SH-SY5Y (cell line): ENCODE results near the gene MADD.

Experiments used
- GATA2 ChIP-seq: IDR thresholded peaks from 2 replicates; pipeline ENCODE4 v1.6.1; 2011; ENCODE audit warnings: mild to moderate bottlenecking, low read depth, low read length
- GATA3 ChIP-seq: IDR thresholded peaks from 2 replicates; pipeline ENCODE4 v1.6.1; 2011; ENCODE audit warnings: low read depth, mild to moderate bottlenecking, low read length, moderate library complexity

- TF ChIP-seq GATA2 (no peak), GATA3 (no peak)
Measured at GRCh38 chr11:47340010-47340409, 70.1 kb downstream of the MADD start.
